GM23338 (cell line): ENCODE data around the gene GUCY1A2. TPM values are rescaled to one million over a fixed set of nuclear protein-coding genes. Genes with fewer than 3 reads are reported as not detected.

ENCODE experiments used
- ATAC-seq: fragments of 200-7000 bp; cut with Tn5 transposase; 3 replicates; pipeline ENCODE4 v1.9.1; 2020
- DNase-seq: peaks from one replicate; pipeline ENCODE4 v3.0.0-alpha.2; 2015; ENCODE audit warnings: low spot score
- H2AFZ ChIP-seq: fragments of 200-600 bp; sonication (generic); 2 replicates; pipeline ENCODE4 v1.8.0; 2016; ENCODE audit warnings: antibody characterized with exemption, mild to moderate bottlenecking, moderate library complexity
- H3F3A ChIP-seq: fragments of 200-600 bp; sonication (generic); replicated peaks from 2 replicates; pipeline ENCODE4 v1.8.0; 2017; ENCODE audit warnings: antibody characterized with exemption, mixed run types, low read depth
- H3K27ac ChIP-seq: fragments of 200-600 bp; sonication (generic); 2 replicates; pipeline ENCODE4 v1.6.1; 2016; ENCODE audit warnings: low read depth
- H3K27me3 ChIP-seq: fragments of 200-600 bp; sonication (generic); 2 replicates; pipeline ENCODE4 v1.8.0; 2016; ENCODE audit warnings: mild to moderate bottlenecking, mixed run types, moderate library complexity; ENCODE audit not compliant: insufficient read depth
- H3K36me3 ChIP-seq: fragments of 200-600 bp; sonication (generic); 2 replicates; pipeline ENCODE4 v1.8.0; 2016; ENCODE audit warnings: mild to moderate bottlenecking; ENCODE audit not compliant: insufficient read depth
- H3K4me1 ChIP-seq: fragments of 200-600 bp; sonication (generic); 2 replicates; pipeline ENCODE4 v1.8.0; 2016; ENCODE audit warnings: mild to moderate bottlenecking, moderate library complexity; ENCODE audit not compliant: insufficient read depth
- H3K4me2 ChIP-seq: fragments of 200-600 bp; sonication (generic); 2 replicates; pipeline ENCODE4 v1.7.1; 2017; ENCODE audit warnings: mixed run types
- H3K4me3 ChIP-seq: fragments of 200-600 bp; sonication (generic); 2 replicates; pipeline ENCODE4 v1.6.1; 2016; ENCODE audit warnings: mixed run types
- H3K79me2 ChIP-seq: fragments of 200-600 bp; sonication (generic); replicated peaks from 2 replicates; pipeline ENCODE4 v1.8.0; 2017; ENCODE audit warnings: mild to moderate bottlenecking; ENCODE audit not compliant: insufficient read depth
- H3K9me2 ChIP-seq: fragments of 200-600 bp; sonication (generic); 2 replicates; pipeline ENCODE4 v1.8.0; 2017; ENCODE audit not compliant: insufficient read depth
- H4K20me1 ChIP-seq: fragments of 200-600 bp; sonication (generic); replicated peaks from 2 replicates; pipeline ENCODE4 v1.8.0; 2017; ENCODE audit warnings: mild to moderate bottlenecking; ENCODE audit not compliant: insufficient read depth
- H3K27ac Mint-ChIP-seq: 2 replicates; pipeline ENCODE4 v1.8.0; 2020; ENCODE audit warnings: inconsistent platforms, mild to moderate bottlenecking, moderate library complexity, mixed read lengths
- H3K27me3 Mint-ChIP-seq: 3 replicates; pipeline ENCODE4 v1.8.0; 2022; ENCODE audit warnings: low read depth, mild to moderate bottlenecking, moderate library complexity, mixed read lengths, inconsistent platforms; ENCODE audit not compliant: insufficient read depth, poor library complexity
- H3K36me3 Mint-ChIP-seq: 3 replicates; pipeline ENCODE4 v1.8.0; 2021; ENCODE audit warnings: low read depth, mild to moderate bottlenecking, inconsistent platforms, moderate library complexity, mixed read lengths
- H3K4me1 Mint-ChIP-seq: 3 replicates; pipeline ENCODE4 v1.8.0; 2020; ENCODE audit warnings: mild to moderate bottlenecking, inconsistent platforms, mixed read lengths
- H3K4me3 Mint-ChIP-seq: 3 replicates; pipeline ENCODE4 v1.8.0; 2021; ENCODE audit warnings: moderate library complexity, mild to moderate bottlenecking, inconsistent platforms, mixed read lengths
- H3K9me3 Mint-ChIP-seq: 3 replicates; pipeline ENCODE4 v1.8.0; 2020; ENCODE audit warnings: moderate library complexity, mild to moderate bottlenecking, inconsistent platforms, mixed read lengths
- CREB1 ChIP-seq: fragments of 250-450 bp; sonication (Bioruptor Pico); IDR thresholded peaks from 2 replicates; pipeline ENCODE4 v1.5.0; 2020; ENCODE audit warnings: low read depth, mild to moderate bottlenecking, moderate library complexity
- EZH2 ChIP-seq: fragments of 200-600 bp; sonication (generic); IDR thresholded peaks from one replicate; pipeline ENCODE4 v1.8.0; 2017; ENCODE audit warnings: antibody characterized with exemption, mild to moderate bottlenecking, low read depth; ENCODE audit not compliant: unreplicated experiment
- EZH2phosphoT487 ChIP-seq: fragments of 200-600 bp; sonication (generic); IDR thresholded peaks from one replicate; pipeline ENCODE4 v1.8.1; 2018; ENCODE audit warnings: antibody characterized with exemption; ENCODE audit not compliant: unreplicated experiment
- JUNB ChIP-seq: IDR thresholded peaks from one replicate; pipeline ENCODE4 v1.6.1; 2016; ENCODE audit warnings: antibody characterized with exemption; ENCODE audit not compliant: unreplicated experiment
- NANOG ChIP-seq: IDR thresholded peaks from 2 replicates; pipeline ENCODE4 v1.6.1; 2016; ENCODE audit warnings: antibody characterized with exemption, borderline replicate concordance
- POLR2AphosphoS5 ChIP-seq: IDR thresholded peaks from 2 replicates; pipeline ENCODE4 v1.6.1; 2016; ENCODE audit warnings: antibody characterized with exemption, low read depth
- STAT1 ChIP-seq: IDR thresholded peaks from one replicate; pipeline ENCODE4 v1.6.1; 2016; ENCODE audit warnings: antibody characterized with exemption; ENCODE audit not compliant: unreplicated experiment
- ZNF114 ChIP-seq: fragments of 250-450 bp; sonication (Bioruptor Pico); IDR thresholded peaks from 2 replicates; pipeline ENCODE4 v1.5.0; 2020; ENCODE audit warnings: mild to moderate bottlenecking, moderate library complexity
- ZNF331 ChIP-seq: fragments of 250-450 bp; sonication (Bioruptor Pico); IDR thresholded peaks from 2 replicates; pipeline ENCODE4 v1.5.0; 2020; ENCODE audit warnings: low read depth, mild to moderate bottlenecking, moderate library complexity
- polyA plus RNA-seq: library from polyadenylated mRNA; unstranded; fragments of >200 nt; fragmentation: Nextera tagmentation; extraction: Ambion mirVana; gene quantifications from 2 replicates; pipeline ENCODE4 v1.2.1, GENCODE V29; 2016
- total RNA-seq: library from RNA; depleted of rRNA; stranded (reverse); fragments of >200 nt; shearing (Covaris generic); gene quantifications from 2 replicates; pipeline ENCODE4 v1.2.3, GENCODE V29; 2014
- TF ChIP-seq, protein P1 (sequence below), 2 experiments: fragments of 200-600 bp in 1 of 2; sonication (generic) in 1 of 2; conservative IDR thresholded peaks; 2 replicates each; pipeline versions ENCODE4 v1.5.1 to v1.6.1; 2016 to 2017; ENCODE audit warnings: antibody characterized with exemption in 2 of 2, low read depth in 2 of 2, mild to moderate bottlenecking in 2 of 2, moderate library complexity in 1 of 2
- TF ChIP-seq, protein P2 (sequence below): fragments of 250-450 bp; sonication (Bioruptor Pico); IDR thresholded peaks from 2 replicates; pipeline ENCODE4 v1.5.0; 2020; ENCODE audit warnings: mild to moderate bottlenecking, moderate library complexity
- TF ChIP-seq, protein P3 (sequence below): IDR thresholded peaks from one replicate; pipeline ENCODE4 v1.6.1; 2018; ENCODE audit warnings: antibody characterized with exemption; ENCODE audit not compliant: unreplicated experiment
- TF ChIP-seq, protein P4 (sequence below): IDR thresholded peaks from 2 replicates; pipeline ENCODE4 v1.6.1; 2016; ENCODE audit warnings: antibody characterized with exemption

The GUCY1A2 gene
- total and polyA plus RNA-seq, 2 experiments from 2014 or later: 0.36 to 1.4 TPM

DNA sequence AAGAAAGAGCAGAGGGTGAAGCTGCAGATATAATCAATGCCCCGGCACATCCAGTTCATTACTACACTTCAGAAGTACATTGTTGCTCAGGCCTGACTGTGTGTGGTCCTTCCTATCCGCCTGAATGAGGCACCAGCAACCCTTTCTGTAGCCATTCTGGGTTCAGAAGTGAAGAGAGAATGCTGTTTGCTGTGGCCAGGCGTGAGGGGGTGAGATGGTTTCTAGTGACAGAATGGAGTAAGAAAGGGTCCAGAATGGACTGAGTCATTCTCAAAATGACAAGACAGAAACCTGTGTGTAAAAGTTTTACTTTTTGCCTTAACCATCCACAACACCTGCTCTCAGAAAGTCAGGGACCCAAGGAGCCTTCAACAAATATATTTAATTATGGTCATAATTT lies 334.8 kb downstream of the GUCY1A2 start:
- no peak overlapping the region for H3K4me3 Mint-ChIP-seq
- Histone ChIP-seq H3K36me3 (no peaks in the 10 kb centered on the region), H2AFZ (no peak overlapping the region), H3K27me3 (no peaks in the 10 kb centered on the region), H3F3A (no peaks in the 10 kb centered on the region), H3K9me2 (no peaks in the 10 kb centered on the region), H3K4me2 (no peak overlapping the region), H3K4me3 (no peak overlapping the region), H3K27ac (no peak overlapping the region), H3K4me1 (no peaks in the 10 kb centered on the region), H4K20me1 (no peaks in the 10 kb centered on the region), H3K79me2 (no peaks in the 10 kb centered on the region)
- no peaks in the 10 kb centered on the region for H3K27me3 Mint-ChIP-seq
- H3K27ac Mint-ChIP-seq: no peak overlapping the region
- ATAC-seq (no peak), DNase-seq (peak; percentile 6)
- H3K9me3 Mint-ChIP-seq: no peaks in the 10 kb centered on the region
- H3K36me3 Mint-ChIP-seq: no peaks in the 10 kb centered on the region
- TF ChIP-seq, protein P1, sequence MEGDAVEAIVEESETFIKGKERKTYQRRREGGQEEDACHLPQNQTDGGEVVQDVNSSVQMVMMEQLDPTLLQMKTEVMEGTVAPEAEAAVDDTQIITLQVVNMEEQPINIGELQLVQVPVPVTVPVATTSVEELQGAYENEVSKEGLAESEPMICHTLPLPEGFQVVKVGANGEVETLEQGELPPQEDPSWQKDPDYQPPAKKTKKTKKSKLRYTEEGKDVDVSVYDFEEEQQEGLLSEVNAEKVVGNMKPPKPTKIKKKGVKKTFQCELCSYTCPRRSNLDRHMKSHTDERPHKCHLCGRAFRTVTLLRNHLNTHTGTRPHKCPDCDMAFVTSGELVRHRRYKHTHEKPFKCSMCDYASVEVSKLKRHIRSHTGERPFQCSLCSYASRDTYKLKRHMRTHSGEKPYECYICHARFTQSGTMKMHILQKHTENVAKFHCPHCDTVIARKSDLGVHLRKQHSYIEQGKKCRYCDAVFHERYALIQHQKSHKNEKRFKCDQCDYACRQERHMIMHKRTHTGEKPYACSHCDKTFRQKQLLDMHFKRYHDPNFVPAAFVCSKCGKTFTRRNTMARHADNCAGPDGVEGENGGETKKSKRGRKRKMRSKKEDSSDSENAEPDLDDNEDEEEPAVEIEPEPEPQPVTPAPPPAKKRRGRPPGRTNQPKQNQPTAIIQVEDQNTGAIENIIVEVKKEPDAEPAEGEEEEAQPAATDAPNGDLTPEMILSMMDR (conservative IDR thresholded peaks at IDR 0.05; ENCODE audit: low read depth in 2 of 2): no peak
- TF ChIP-seq, protein P2, sequence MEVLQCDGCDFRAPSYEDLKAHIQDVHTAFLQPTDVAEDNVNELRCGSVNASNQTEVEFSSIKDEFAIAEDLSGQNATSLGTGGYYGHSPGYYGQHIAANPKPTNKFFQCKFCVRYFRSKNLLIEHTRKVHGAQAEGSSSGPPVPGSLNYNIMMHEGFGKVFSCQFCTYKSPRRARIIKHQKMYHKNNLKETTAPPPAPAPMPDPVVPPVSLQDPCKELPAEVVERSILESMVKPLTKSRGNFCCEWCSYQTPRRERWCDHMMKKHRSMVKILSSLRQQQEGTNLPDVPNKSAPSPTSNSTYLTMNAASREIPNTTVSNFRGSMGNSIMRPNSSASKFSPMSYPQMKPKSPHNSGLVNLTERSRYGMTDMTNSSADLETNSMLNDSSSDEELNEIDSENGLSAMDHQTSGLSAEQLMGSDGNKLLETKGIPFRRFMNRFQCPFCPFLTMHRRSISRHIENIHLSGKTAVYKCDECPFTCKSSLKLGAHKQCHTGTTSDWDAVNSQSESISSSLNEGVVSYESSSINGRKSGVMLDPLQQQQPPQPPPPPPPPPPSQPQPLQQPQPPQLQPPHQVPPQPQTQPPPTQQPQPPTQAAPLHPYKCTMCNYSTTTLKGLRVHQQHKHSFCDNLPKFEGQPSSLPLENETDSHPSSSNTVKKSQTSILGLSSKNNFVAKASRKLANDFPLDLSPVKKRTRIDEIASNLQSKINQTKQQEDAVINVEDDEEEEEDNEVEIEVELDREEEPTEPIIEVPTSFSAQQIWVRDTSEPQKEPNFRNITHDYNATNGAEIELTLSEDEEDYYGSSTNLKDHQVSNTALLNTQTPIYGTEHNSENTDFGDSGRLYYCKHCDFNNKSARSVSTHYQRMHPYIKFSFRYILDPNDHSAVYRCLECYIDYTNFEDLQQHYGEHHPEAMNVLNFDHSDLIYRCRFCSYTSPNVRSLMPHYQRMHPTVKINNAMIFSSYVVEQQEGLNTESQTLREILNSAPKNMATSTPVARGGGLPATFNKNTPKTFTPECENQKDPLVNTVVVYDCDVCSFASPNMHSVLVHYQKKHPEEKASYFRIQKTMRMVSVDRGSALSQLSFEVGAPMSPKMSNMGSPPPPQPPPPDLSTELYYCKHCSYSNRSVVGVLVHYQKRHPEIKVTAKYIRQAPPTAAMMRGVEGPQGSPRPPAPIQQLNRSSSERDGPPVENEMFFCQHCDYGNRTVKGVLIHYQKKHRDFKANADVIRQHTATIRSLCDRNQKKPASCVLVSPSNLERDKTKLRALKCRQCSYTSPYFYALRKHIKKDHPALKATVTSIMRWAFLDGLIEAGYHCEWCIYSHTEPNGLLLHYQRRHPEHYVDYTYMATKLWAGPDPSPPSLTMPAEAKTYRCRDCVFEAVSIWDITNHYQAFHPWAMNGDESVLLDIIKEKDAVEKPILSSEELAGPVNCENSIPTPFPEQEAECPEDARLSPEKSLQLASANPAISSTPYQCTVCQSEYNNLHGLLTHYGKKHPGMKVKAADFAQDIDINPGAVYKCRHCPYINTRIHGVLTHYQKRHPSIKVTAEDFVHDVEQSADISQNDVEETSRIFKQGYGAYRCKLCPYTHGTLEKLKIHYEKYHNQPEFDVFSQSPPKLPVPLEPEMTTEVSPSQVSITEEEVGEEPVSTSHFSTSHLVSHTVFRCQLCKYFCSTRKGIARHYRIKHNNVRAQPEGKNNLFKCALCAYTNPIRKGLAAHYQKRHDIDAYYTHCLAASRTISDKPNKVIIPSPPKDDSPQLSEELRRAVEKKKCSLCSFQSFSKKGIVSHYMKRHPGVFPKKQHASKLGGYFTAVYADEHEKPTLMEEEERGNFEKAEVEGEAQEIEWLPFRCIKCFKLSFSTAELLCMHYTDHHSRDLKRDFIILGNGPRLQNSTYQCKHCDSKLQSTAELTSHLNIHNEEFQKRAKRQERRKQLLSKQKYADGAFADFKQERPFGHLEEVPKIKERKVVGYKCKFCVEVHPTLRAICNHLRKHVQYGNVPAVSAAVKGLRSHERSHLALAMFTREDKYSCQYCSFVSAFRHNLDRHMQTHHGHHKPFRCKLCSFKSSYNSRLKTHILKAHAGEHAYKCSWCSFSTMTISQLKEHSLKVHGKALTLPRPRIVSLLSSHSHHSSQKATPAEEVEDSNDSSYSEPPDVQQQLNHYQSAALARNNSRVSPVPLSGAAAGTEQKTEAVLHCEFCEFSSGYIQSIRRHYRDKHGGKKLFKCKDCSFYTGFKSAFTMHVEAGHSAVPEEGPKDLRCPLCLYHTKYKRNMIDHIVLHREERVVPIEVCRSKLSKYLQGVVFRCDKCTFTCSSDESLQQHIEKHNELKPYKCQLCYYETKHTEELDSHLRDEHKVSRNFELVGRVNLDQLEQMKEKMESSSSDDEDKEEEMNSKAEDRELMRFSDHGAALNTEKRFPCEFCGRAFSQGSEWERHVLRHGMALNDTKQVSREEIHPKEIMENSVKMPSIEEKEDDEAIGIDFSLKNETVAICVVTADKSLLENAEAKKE (CRISPR knock-in tag): no peak
- TF ChIP-seq EZH2phosphoT487: no peak
- TF ChIP-seq ZNF331 (CRISPR knock-in tag): no peak
- TF ChIP-seq, protein P3, sequence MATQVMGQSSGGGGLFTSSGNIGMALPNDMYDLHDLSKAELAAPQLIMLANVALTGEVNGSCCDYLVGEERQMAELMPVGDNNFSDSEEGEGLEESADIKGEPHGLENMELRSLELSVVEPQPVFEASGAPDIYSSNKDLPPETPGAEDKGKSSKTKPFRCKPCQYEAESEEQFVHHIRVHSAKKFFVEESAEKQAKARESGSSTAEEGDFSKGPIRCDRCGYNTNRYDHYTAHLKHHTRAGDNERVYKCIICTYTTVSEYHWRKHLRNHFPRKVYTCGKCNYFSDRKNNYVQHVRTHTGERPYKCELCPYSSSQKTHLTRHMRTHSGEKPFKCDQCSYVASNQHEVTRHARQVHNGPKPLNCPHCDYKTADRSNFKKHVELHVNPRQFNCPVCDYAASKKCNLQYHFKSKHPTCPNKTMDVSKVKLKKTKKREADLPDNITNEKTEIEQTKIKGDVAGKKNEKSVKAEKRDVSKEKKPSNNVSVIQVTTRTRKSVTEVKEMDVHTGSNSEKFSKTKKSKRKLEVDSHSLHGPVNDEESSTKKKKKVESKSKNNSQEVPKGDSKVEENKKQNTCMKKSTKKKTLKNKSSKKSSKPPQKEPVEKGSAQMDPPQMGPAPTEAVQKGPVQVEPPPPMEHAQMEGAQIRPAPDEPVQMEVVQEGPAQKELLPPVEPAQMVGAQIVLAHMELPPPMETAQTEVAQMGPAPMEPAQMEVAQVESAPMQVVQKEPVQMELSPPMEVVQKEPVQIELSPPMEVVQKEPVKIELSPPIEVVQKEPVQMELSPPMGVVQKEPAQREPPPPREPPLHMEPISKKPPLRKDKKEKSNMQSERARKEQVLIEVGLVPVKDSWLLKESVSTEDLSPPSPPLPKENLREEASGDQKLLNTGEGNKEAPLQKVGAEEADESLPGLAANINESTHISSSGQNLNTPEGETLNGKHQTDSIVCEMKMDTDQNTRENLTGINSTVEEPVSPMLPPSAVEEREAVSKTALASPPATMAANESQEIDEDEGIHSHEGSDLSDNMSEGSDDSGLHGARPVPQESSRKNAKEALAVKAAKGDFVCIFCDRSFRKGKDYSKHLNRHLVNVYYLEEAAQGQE: no peak
- no peak for TF ChIP-seq NANOG
- TF ChIP-seq ZNF114 (CRISPR knock-in tag): no peak
- no peak for TF ChIP-seq CREB1 (CRISPR knock-in tag)
- TF ChIP-seq STAT1: no peak
- no peak for TF ChIP-seq EZH2
- no peak for TF ChIP-seq POLR2AphosphoS5
- TF ChIP-seq JUNB: no peak
- TF ChIP-seq, protein P4, sequence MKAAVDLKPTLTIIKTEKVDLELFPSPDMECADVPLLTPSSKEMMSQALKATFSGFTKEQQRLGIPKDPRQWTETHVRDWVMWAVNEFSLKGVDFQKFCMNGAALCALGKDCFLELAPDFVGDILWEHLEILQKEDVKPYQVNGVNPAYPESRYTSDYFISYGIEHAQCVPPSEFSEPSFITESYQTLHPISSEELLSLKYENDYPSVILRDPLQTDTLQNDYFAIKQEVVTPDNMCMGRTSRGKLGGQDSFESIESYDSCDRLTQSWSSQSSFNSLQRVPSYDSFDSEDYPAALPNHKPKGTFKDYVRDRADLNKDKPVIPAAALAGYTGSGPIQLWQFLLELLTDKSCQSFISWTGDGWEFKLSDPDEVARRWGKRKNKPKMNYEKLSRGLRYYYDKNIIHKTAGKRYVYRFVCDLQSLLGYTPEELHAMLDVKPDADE: no peak
- H3K4me1 Mint-ChIP-seq: peaks cover 5% of the 10 kb centered on the region; the same call in 2 of the 3 replicates
